ENCODE data around the gene TRIM67. TPM values are rescaled to one million over a fixed set of nuclear protein-coding genes. Genes with fewer than 3 reads are reported as not detected.

Gene TRIM67
- total and polyA plus RNA-seq, 8 donors: 0.03 to 0.18 (median 0.15) TPM; not detected in 5

- Histone ChIP-seq H3K36me3 (no peaks in the 10 kb centered on the region), H3K4me3 (no peak overlapping the region), H3K9me3 (no peaks in the 10 kb centered on the region), H3K27ac (no peak overlapping the region), H3K27me3 (no peaks in the 10 kb centered on the region), H3K4me1 (peaks cover 0 to 18% (median 9%) of the 10 kb centered on the region in 4 donors)
- intact Hi-C loops (cut with DNase I; ENCODE audit: low total_unique reads): loop anchor here (5.0 to 10.0 kb wide), 2 partner anchors 297 to 409 kb away; no protein-coding TSS in a partner anchor
- TF ChIP-seq POLR2AphosphoS5 (IDR thresholded peaks at IDR 0.05): no peak
- TF ChIP-seq, protein P1, sequence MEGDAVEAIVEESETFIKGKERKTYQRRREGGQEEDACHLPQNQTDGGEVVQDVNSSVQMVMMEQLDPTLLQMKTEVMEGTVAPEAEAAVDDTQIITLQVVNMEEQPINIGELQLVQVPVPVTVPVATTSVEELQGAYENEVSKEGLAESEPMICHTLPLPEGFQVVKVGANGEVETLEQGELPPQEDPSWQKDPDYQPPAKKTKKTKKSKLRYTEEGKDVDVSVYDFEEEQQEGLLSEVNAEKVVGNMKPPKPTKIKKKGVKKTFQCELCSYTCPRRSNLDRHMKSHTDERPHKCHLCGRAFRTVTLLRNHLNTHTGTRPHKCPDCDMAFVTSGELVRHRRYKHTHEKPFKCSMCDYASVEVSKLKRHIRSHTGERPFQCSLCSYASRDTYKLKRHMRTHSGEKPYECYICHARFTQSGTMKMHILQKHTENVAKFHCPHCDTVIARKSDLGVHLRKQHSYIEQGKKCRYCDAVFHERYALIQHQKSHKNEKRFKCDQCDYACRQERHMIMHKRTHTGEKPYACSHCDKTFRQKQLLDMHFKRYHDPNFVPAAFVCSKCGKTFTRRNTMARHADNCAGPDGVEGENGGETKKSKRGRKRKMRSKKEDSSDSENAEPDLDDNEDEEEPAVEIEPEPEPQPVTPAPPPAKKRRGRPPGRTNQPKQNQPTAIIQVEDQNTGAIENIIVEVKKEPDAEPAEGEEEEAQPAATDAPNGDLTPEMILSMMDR (IDR thresholded peaks at IDR 0.05): no peak
- no peak for TF ChIP-seq EP300 (IDR thresholded peaks at IDR 0.05)
- no peak for TF ChIP-seq POLR2A (IDR thresholded peaks at IDR 0.05)
- WGBS, 5 donors: 90 to 93% (median 92%) methylated on average over 16 to 22 of the region's 22 CpGs
- no peak for DNase-seq
These were observed 52.1 kb downstream of the TRIM67 start for GRCh38 chr1:231213831-231214573.

GRCh38 chr1:231214918-231215680 is 53.2 kb downstream of the TRIM67 start:
- DNase-seq: no peak
- intact Hi-C loops (cut with DNase I; ENCODE audit: low total_unique reads): loop anchor here (5.0 to 10.0 kb wide), 2 partner anchors 298 to 410 kb away; no protein-coding TSS in a partner anchor
- peaks cover 0 to 18% (median 9%) of the 10 kb centered on the region in 4 donors for H3K4me1 ChIP-seq
- no peaks in the 10 kb centered on the region for H3K36me3 ChIP-seq
- no peak for TF ChIP-seq EP300 (IDR thresholded peaks at IDR 0.05)
- TF ChIP-seq POLR2AphosphoS5 (IDR thresholded peaks at IDR 0.05): no peak
- TF ChIP-seq, protein P1 (IDR thresholded peaks at IDR 0.05): no peak
- TF ChIP-seq POLR2A (IDR thresholded peaks at IDR 0.05): no peak
- H3K9me3 ChIP-seq: no peaks in the 10 kb centered on the region
- no peak overlapping the region for H3K4me3 ChIP-seq
- H3K27me3 ChIP-seq: no peaks in the 10 kb centered on the region
- H3K27ac ChIP-seq: no peak overlapping the region
- WGBS, 5 donors: 67 to 86% (median 80%) methylated on average over 17 of the region's 17 CpGs

GRCh38 chr1:231215681-231216385 is 54.0 kb downstream of the TRIM67 start:
- Histone ChIP-seq H3K4me3 (no peak overlapping the region), H3K27ac (no peak overlapping the region), H3K36me3 (no peaks in the 10 kb centered on the region), H3K9me3 (no peaks in the 10 kb centered on the region), H3K27me3 (no peaks in the 10 kb centered on the region), H3K4me1 (peaks cover 0 to 18% (median 9%) of the 10 kb centered on the region in 4 donors)
- TF ChIP-seq EP300 (IDR thresholded peaks at IDR 0.05): no peak
- no peak for TF ChIP-seq POLR2A (IDR thresholded peaks at IDR 0.05)
- TF ChIP-seq POLR2AphosphoS5 (IDR thresholded peaks at IDR 0.05): no peak
- TF ChIP-seq, protein P1 (IDR thresholded peaks at IDR 0.05): no peak
- WGBS, 5 donors: 72 to 85% (median 81%) methylated on average over 10 of the region's 10 CpGs
- DNase-seq: no peak
- intact Hi-C loops (cut with DNase I; ENCODE audit: low total_unique reads): loop anchor here (10.0 kb wide), 1 partner anchor 411 kb away; no protein-coding TSS in a partner anchor

DNA sequence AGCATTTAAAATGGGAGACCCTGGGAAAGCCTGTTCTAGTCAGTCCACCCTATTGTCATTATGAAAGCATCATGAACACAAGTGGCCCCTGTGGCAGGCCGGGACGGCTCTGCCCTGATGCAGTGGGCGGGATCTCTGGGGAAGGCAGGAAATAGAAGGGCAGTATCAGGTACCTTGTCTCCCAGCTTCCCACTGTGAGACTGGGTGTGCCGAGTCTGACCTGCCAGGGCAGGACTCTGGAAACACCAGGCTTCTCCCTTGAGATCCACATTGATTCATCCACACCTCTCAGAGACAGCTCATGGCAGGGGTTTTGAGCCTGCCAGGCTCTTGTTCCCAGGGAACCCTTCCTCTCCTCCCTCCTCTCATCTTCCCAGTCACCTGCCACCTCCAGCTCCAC is 54.6 kb downstream of the TRIM67 start:
- Histone ChIP-seq H3K4me1 (peaks cover 0 to 11% (median 4%) of the 10 kb centered on the region in 4 donors), H3K4me3 (no peak overlapping the region), H3K27me3 (no peaks in the 10 kb centered on the region), H3K27ac (no peak overlapping the region), H3K9me3 (no peaks in the 10 kb centered on the region), H3K36me3 (no peaks in the 10 kb centered on the region)
- 17 to 35% (median 29%) methylated on average over 4 of the region's 4 CpGs for WGBS, 5 donors
- DNase-seq: peak; percentile 49 to 61
- no peak for TF ChIP-seq POLR2AphosphoS5 (IDR thresholded peaks at IDR 0.05)
- TF ChIP-seq, protein P1 (IDR thresholded peaks at IDR 0.05): no peak
- TF ChIP-seq POLR2A (IDR thresholded peaks at IDR 0.05): no peak
- no peak for TF ChIP-seq EP300 (IDR thresholded peaks at IDR 0.05)
- intact Hi-C loops (cut with DNase I; ENCODE audit: low total_unique reads): loop anchor here (10.0 kb wide), 1 partner anchor 412 kb away; no protein-coding TSS in a partner anchor

All from stomach (tissue), 9 donors.